ENCODE data around the gene CFAP74.
A peak's percentile ranks its signal among the peaks of the same experiment; 100 is the strongest.

The CFAP74 gene

DNA sequence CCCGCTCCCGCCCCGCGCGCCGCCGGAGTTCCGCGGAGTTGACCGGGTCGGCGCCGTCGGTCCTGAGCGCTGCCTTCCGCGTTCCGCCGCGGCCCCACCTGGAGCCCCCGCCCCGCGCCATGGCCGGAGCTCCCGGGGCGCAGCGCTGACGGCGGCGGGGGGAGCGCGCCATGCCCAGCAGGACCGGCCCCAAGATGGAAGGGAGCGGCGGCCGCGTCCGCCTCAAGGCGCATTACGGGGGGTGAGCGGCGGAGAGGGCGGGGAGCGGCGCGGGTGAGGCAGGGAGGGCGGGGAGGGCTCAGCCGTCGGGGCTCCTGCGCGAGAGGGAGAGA is 46.8 kb upstream of the CFAP74 start:
- TF ChIP-seq, protein P1, sequence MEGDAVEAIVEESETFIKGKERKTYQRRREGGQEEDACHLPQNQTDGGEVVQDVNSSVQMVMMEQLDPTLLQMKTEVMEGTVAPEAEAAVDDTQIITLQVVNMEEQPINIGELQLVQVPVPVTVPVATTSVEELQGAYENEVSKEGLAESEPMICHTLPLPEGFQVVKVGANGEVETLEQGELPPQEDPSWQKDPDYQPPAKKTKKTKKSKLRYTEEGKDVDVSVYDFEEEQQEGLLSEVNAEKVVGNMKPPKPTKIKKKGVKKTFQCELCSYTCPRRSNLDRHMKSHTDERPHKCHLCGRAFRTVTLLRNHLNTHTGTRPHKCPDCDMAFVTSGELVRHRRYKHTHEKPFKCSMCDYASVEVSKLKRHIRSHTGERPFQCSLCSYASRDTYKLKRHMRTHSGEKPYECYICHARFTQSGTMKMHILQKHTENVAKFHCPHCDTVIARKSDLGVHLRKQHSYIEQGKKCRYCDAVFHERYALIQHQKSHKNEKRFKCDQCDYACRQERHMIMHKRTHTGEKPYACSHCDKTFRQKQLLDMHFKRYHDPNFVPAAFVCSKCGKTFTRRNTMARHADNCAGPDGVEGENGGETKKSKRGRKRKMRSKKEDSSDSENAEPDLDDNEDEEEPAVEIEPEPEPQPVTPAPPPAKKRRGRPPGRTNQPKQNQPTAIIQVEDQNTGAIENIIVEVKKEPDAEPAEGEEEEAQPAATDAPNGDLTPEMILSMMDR (IDR thresholded peaks at IDR 0.05; ENCODE audit: control insufficient read depth, insufficient read depth, low read depth, low read length, missing control alignments) = no peak
- DNase-seq (ENCODE audit: low read depth) = no peak
- no peak overlapping the region for H3K4me3 ChIP-seq (ENCODE audit: control insufficient read depth, low read depth, low read length)

DNA sequence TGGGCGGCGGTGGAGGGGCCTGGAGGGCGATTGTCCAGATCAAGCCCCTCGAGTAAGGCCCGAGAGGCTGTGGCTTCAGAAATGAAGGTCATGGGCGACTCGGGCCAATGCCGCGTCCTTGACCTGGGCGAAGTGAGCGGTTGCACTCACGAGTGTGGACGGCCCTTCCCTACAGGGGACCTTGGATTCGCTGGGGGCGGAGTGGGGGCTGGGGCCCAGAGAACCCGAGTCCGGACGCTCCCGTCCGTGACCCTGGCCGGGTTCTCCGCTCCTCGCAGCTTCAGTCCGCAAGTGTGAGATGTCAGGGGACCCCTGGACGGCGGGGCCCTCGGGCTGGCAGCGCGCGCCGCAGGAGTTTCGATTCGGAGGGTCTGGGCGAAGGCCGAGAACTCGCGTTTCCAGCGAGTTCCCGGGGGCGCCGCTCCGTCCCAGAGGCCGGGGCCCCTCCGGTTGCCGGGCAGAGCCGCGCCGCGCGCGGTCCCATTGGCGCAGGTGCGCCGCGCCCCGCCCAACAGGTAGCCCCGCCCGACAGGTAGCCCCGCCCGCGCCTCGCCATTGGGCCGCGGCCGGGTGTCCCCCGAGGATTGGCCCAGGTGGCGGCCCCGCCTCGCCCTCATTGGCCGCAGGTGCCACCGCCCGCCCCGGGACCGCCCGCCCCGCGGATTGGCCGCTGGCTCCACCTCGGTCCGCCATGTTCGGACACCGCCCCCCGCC is 46.3 kb upstream of the CFAP74 start, which contains the start of gene PRKCZ:
PRKCZ (plus strand) TSS at position 694 of the 714 bp plus-strand sequence. CDS start 220 bp downstream, outside the sequence.
- DNase-seq (ENCODE audit: low read depth) = no peak
- TF ChIP-seq, protein P1 (IDR thresholded peaks at IDR 0.05; ENCODE audit: control insufficient read depth, insufficient read depth, low read depth, low read length, missing control alignments) = no peak
- no peak within 1 kb of the TSS for H3K4me3 ChIP-seq (ENCODE audit: control insufficient read depth, low read depth, low read length)

GRCh38 chr1:2049225-2049717 is 45.7 kb upstream of the CFAP74 start:
- H3K4me3 ChIP-seq (ENCODE audit: control insufficient read depth, low read depth, low read length) = no peak overlapping the region

GRCh38 chr1:2047749-2048729 is 44.5 kb upstream of the CFAP74 start:
- DNase-seq (ENCODE audit: low read depth) = no peak

More at GRCh38 chr1:2049225-2049717, 45.7 kb upstream of the CFAP74 start:
- TF ChIP-seq, protein P1 (IDR thresholded peaks at IDR 0.05; ENCODE audit: control insufficient read depth, insufficient read depth, low read depth, low read length, missing control alignments) = peak; percentile 12
- no peak for DNase-seq (ENCODE audit: low read depth)

DNA sequence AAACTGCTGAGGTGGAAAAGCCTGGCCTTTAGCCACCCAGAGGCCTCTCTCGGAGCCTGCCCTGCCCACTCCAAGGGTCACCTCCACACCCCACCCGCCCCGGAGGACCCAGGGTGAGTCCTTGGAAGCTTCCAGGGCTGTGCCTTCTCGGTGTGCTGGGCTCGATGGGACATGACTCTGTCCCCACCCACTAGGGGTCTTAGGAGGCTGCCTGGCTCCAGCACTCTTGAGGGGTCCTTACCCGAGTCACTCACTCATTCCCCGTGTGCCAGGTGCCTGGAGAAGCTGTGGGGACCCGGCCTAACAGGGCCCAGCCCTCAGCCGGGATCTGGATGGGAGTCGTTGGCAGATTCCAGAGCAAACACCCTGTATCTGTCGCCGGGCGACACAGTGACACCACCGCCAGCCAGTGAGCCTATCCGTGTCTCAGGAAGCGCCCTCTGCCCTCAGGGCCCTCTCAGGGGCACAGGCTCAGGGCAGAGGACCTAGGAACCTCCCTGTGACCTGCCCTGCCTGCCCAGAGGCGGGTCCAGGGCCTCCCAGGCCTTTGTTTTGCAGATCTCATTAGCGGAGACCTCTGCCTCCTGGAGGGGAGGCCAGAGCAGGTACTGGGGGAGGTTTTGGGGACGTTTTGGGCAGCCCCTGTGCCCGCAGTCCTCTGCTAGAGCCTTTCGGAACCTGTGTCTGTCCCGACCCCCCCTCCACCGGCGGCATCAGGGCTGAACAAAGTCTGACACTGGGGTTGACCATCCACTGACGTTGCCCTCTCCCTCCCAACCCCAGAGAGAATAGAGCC is 43.6 kb upstream of the CFAP74 start:
- H3K4me3 ChIP-seq (ENCODE audit: control insufficient read depth, low read depth, low read length) = no peak overlapping the region
- no peak for DNase-seq (ENCODE audit: low read depth)
- TF ChIP-seq, protein P1 (IDR thresholded peaks at IDR 0.05; ENCODE audit: control insufficient read depth, insufficient read depth, low read depth, low read length, missing control alignments) = no peak

More at GRCh38 chr1:2047749-2048729, 44.5 kb upstream of the CFAP74 start:
- TF ChIP-seq, protein P1 (IDR thresholded peaks at IDR 0.05; ENCODE audit: control insufficient read depth, insufficient read depth, low read depth, low read length, missing control alignments) = no peak
- H3K4me3 ChIP-seq (ENCODE audit: control insufficient read depth, low read depth, low read length) = no peak overlapping the region
